ENCODE measurements around the gene SF3B5. TPM values are rescaled to one million over a fixed set of nuclear protein-coding genes. Genes with fewer than 3 reads are reported as not detected.

SF3B5 gene
- total and polyA plus RNA-seq, 2 of the 8 experiments (the other 6 are each of a cell fraction or from before 2014, with no cell fraction given) = 195 to 588 TPM

- TF ChIP-seq, protein P1, sequence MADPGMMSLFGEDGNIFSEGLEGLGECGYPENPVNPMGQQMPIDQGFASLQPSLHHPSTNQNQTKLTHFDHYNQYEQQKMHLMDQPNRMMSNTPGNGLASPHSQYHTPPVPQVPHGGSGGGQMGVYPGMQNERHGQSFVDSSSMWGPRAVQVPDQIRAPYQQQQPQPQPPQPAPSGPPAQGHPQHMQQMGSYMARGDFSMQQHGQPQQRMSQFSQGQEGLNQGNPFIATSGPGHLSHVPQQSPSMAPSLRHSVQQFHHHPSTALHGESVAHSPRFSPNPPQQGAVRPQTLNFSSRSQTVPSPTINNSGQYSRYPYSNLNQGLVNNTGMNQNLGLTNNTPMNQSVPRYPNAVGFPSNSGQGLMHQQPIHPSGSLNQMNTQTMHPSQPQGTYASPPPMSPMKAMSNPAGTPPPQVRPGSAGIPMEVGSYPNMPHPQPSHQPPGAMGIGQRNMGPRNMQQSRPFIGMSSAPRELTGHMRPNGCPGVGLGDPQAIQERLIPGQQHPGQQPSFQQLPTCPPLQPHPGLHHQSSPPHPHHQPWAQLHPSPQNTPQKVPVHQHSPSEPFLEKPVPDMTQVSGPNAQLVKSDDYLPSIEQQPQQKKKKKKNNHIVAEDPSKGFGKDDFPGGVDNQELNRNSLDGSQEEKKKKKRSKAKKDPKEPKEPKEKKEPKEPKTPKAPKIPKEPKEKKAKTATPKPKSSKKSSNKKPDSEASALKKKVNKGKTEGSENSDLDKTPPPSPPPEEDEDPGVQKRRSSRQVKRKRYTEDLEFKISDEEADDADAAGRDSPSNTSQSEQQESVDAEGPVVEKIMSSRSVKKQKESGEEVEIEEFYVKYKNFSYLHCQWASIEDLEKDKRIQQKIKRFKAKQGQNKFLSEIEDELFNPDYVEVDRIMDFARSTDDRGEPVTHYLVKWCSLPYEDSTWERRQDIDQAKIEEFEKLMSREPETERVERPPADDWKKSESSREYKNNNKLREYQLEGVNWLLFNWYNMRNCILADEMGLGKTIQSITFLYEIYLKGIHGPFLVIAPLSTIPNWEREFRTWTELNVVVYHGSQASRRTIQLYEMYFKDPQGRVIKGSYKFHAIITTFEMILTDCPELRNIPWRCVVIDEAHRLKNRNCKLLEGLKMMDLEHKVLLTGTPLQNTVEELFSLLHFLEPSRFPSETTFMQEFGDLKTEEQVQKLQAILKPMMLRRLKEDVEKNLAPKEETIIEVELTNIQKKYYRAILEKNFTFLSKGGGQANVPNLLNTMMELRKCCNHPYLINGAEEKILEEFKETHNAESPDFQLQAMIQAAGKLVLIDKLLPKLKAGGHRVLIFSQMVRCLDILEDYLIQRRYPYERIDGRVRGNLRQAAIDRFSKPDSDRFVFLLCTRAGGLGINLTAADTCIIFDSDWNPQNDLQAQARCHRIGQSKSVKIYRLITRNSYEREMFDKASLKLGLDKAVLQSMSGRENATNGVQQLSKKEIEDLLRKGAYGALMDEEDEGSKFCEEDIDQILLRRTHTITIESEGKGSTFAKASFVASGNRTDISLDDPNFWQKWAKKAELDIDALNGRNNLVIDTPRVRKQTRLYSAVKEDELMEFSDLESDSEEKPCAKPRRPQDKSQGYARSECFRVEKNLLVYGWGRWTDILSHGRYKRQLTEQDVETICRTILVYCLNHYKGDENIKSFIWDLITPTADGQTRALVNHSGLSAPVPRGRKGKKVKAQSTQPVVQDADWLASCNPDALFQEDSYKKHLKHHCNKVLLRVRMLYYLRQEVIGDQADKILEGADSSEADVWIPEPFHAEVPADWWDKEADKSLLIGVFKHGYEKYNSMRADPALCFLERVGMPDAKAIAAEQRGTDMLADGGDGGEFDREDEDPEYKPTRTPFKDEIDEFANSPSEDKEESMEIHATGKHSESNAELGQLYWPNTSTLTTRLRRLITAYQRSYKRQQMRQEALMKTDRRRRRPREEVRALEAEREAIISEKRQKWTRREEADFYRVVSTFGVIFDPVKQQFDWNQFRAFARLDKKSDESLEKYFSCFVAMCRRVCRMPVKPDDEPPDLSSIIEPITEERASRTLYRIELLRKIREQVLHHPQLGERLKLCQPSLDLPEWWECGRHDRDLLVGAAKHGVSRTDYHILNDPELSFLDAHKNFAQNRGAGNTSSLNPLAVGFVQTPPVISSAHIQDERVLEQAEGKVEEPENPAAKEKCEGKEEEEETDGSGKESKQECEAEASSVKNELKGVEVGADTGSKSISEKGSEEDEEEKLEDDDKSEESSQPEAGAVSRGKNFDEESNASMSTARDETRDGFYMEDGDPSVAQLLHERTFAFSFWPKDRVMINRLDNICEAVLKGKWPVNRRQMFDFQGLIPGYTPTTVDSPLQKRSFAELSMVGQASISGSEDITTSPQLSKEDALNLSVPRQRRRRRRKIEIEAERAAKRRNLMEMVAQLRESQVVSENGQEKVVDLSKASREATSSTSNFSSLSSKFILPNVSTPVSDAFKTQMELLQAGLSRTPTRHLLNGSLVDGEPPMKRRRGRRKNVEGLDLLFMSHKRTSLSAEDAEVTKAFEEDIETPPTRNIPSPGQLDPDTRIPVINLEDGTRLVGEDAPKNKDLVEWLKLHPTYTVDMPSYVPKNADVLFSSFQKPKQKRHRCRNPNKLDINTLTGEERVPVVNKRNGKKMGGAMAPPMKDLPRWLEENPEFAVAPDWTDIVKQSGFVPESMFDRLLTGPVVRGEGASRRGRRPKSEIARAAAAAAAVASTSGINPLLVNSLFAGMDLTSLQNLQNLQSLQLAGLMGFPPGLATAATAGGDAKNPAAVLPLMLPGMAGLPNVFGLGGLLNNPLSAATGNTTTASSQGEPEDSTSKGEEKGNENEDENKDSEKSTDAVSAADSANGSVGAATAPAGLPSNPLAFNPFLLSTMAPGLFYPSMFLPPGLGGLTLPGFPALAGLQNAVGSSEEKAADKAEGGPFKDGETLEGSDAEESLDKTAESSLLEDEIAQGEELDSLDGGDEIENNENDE (IDR thresholded peaks at IDR 0.05; ENCODE audit: insufficient replicate concordance, low read length) = no peak
- TF ChIP-seq TEAD4 (IDR thresholded peaks at IDR 0.05; ENCODE audit: low read depth, low read length) (no peak), E2F6 (IDR thresholded peaks at IDR 0.05) (no peak), FOSL1 (IDR thresholded peaks at IDR 0.05; ENCODE audit: insufficient read depth, low read depth, low read length) (no peak), ASH2L (IDR thresholded peaks at IDR 0.05; ENCODE audit: low read length) (no peak), JUN (IDR thresholded peaks at IDR 0.05; ENCODE audit: low read depth, low read length) (no peak), BCL11A (IDR thresholded peaks at IDR 0.05; ENCODE audit: low read depth in 2 of 2, low read length in 2 of 2) (no peak)
Measured at GRCh38 chr6:144115219-144115618, 19.8 kb upstream of the SF3B5 start (continued).
